DND-41 (cell line): ENCODE measurements around the gene GON4L.
"Not testable (repeated sequence)": the region's sequence is repeated elsewhere in the genome, so short reads cannot be mapped to it uniquely, and the experiment has no call there.

ENCODE experiments used
- ATAC-seq: fragments of 200-7000 bp; cut with Tn5 transposase; 3 replicates; pipeline ENCODE4 v1.9.1; 2021; ENCODE audit warnings: low read depth; ENCODE audit not compliant: insufficient read depth
- DNase-seq: peaks from one replicate; pipeline ENCODE4 v3.0.0-alpha.2; 2020
- H2AFZ ChIP-seq: 2 replicates; pipeline ENCODE4 v1.6.0; 2012; ENCODE audit warnings: low read depth, low read length
- H3K27ac ChIP-seq: 2 replicates; pipeline ENCODE4 v1.5.1; 2012; ENCODE audit warnings: low read length, inconsistent platforms
- H3K27me3 ChIP-seq: fragments of 200-600 bp; sonication (generic); 2 replicates; pipeline ENCODE4 v1.6.0; 2012; ENCODE audit warnings: low read length, mild to moderate bottlenecking, inconsistent platforms; ENCODE audit not compliant: insufficient read depth, poor library complexity
- H3K36me3 ChIP-seq: 2 replicates; pipeline ENCODE4 v1.5.1; 2012; ENCODE audit warnings: low read length, inconsistent platforms; ENCODE audit not compliant: insufficient read depth
- H3K4me1 ChIP-seq: 2 replicates; pipeline ENCODE4 v1.5.1; 2012; ENCODE audit warnings: mild to moderate bottlenecking, low read length; ENCODE audit not compliant: insufficient read depth
- H3K4me2 ChIP-seq: 2 replicates; pipeline ENCODE4 v1.6.0; 2012; ENCODE audit warnings: mild to moderate bottlenecking, moderate library complexity, low read length, inconsistent platforms; ENCODE audit not compliant: insufficient read depth
- H3K4me3 ChIP-seq, 2 experiments: fragments of 200-600 bp in 1 of 2; shearing (Covaris generic) in 1 of 2; 2 replicates each; pipeline ENCODE4 v1.5.1; 2012 to 2016; ENCODE audit warnings: inconsistent platforms in 2 of 2, low read length in 2 of 2, mild to moderate bottlenecking in 2 of 2, low read depth in 1 of 2, moderate library complexity in 1 of 2
- H3K79me2 ChIP-seq: 2 replicates; pipeline ENCODE4 v1.6.0; 2012; ENCODE audit warnings: low read length, inconsistent platforms; ENCODE audit not compliant: insufficient read depth
- H3K9ac ChIP-seq: 2 replicates; pipeline ENCODE4 v1.6.0; 2012; ENCODE audit warnings: low read depth, mild to moderate bottlenecking, inconsistent platforms, low read length, moderate library complexity
- H3K9me3 ChIP-seq: 2 replicates; pipeline ENCODE4 v1.5.1; 2012; ENCODE audit warnings: low read length, moderate library complexity, mild to moderate bottlenecking, inconsistent platforms; ENCODE audit not compliant: insufficient read depth, severe bottlenecking
- H4K20me1 ChIP-seq: 2 replicates; pipeline ENCODE4 v1.6.0; 2012; ENCODE audit warnings: low read length; ENCODE audit not compliant: insufficient read depth
- EZH2 ChIP-seq: IDR thresholded peaks from 3 replicates; pipeline ENCODE4 v1.6.1; 2012; ENCODE audit warnings: borderline replicate concordance, low read depth, mild to moderate bottlenecking, moderate library complexity, low read length, inconsistent platforms; ENCODE audit not compliant: severe bottlenecking
- TF ChIP-seq, protein P1 (sequence below): IDR thresholded peaks from 2 replicates; pipeline ENCODE4 v1.5.1; 2012; ENCODE audit warnings: borderline replicate concordance, low read length, moderate library complexity, mild to moderate bottlenecking; ENCODE audit not compliant: poor library complexity, severe bottlenecking; ENCODE audit errors: extremely low read depth

Gene GON4L

GRCh38 chr1:155725142-155725541 is 131.9 kb downstream of the GON4L start:
- H3K9me3 ChIP-seq, result no peaks in the 10 kb centered on the region
- DNase-seq, result no peak
- H3K4me2 ChIP-seq, result no peak overlapping the region
- H3K79me2 ChIP-seq, result peaks cover 3% of the 10 kb centered on the region; the same call in 1 of the 2 replicates
- H3K36me3 ChIP-seq, result peaks cover 60% of the 10 kb centered on the region
- no peaks in the 10 kb centered on the region for H4K20me1 ChIP-seq
- H3K4me3 ChIP-seq, result no peak overlapping the region
- H3K27ac ChIP-seq, result no peak overlapping the region
- no peaks in the 10 kb centered on the region for H3K4me1 ChIP-seq
- no peak for ATAC-seq
- H3K27me3 ChIP-seq, result no peaks in the 10 kb centered on the region
- H2AFZ ChIP-seq, result no peak overlapping the region
- H3K9ac ChIP-seq, result no peak overlapping the region
- TF ChIP-seq EZH2, result no peak
- TF ChIP-seq, protein P1, sequence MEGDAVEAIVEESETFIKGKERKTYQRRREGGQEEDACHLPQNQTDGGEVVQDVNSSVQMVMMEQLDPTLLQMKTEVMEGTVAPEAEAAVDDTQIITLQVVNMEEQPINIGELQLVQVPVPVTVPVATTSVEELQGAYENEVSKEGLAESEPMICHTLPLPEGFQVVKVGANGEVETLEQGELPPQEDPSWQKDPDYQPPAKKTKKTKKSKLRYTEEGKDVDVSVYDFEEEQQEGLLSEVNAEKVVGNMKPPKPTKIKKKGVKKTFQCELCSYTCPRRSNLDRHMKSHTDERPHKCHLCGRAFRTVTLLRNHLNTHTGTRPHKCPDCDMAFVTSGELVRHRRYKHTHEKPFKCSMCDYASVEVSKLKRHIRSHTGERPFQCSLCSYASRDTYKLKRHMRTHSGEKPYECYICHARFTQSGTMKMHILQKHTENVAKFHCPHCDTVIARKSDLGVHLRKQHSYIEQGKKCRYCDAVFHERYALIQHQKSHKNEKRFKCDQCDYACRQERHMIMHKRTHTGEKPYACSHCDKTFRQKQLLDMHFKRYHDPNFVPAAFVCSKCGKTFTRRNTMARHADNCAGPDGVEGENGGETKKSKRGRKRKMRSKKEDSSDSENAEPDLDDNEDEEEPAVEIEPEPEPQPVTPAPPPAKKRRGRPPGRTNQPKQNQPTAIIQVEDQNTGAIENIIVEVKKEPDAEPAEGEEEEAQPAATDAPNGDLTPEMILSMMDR, result no peak

GRCh38 chr1:155719703-155720102 is 137.3 kb downstream of the GON4L start:
- no peak overlapping the region for H3K4me2 ChIP-seq
- no peaks in the 10 kb centered on the region for H3K4me1 ChIP-seq
- TF ChIP-seq EZH2, result no peak
- TF ChIP-seq, protein P1, result no peak
- H3K27ac ChIP-seq, result no peak overlapping the region
- ATAC-seq (no peak), DNase-seq (no peak)
- H3K27me3 ChIP-seq, result no peaks in the 10 kb centered on the region
- H3K36me3 ChIP-seq, result peaks cover 50% of the 10 kb centered on the region
- no peak overlapping the region for H3K9ac ChIP-seq
- H3K79me2 ChIP-seq, result peaks cover 15% of the 10 kb centered on the region; the same call in 1 of the 2 replicates
- H3K9me3 ChIP-seq, result no peaks in the 10 kb centered on the region
- H3K4me3 ChIP-seq, result no peak overlapping the region
- H4K20me1 ChIP-seq, result 0 out of 2 replicates have a peak, but pooled peaks cover 3% of the 10 kb centered on the region
- no peak overlapping the region for H2AFZ ChIP-seq

DNA sequence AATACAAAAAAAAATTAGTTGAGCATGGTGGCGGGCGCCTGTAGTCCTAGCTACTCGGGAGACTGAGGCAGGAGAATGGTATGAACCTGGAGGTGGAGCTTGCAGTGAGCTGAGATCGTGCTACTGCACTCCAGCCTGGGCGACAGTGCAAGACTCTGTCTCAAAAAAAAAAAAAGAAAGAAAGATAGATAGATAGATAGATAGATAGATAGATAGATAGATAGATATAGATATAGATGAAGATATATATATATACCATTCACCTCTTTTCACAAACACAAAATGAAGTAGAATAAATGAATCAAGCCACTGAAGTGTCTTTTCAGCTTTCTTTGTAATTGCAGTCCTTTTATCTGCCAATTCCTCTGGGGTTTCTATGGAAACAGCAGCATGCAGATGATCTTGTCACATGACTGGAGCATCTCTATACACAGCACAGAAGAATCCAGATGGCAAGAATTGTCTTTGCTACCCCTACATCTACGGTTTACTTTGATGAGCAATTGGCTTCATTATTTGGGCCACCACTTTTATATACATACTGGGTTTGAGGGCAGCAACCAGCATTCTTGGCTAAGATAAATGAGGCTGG is 138.4 kb downstream of the GON4L start:
- H3K4me1 ChIP-seq, H3K9ac ChIP-seq, H3K4me3 ChIP-seq, H3K4me2 ChIP-seq, DNase-seq, H3K27me3 ChIP-seq, H3K27ac ChIP-seq, H4K20me1 ChIP-seq, ATAC-seq, H3K9me3 ChIP-seq, H2AFZ ChIP-seq: not testable (repeated sequence)
- Histone ChIP-seq H3K79me2 (peaks cover 25% of the 10 kb centered on the region), H3K36me3 (peaks cover 56% of the 10 kb centered on the region)

DNA sequence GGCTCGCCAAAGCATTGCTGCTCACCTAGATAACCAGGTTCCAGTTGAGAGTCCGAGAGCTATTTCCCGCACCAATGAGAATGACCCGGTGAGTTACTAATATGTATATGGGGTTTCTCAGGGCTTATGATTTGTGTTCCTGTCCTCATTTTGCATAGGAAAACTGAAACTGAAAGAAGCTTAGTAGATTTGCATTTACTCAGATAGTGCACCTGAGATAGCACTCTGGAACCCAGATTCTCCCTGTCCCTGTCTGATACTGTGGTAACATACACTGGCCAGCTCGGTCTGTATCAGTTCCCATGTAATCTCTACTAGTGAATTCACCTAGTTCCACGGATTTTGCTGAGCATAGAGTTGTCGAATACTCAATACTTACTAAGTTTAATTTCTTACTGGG is 140.0 kb downstream of the GON4L start:
- Histone ChIP-seq H3K9ac (no peak overlapping the region), H3K4me3 (no peak overlapping the region), H3K4me2 (no peak overlapping the region), H3K4me1 (no peaks in the 10 kb centered on the region), H3K27ac (no peak overlapping the region), H4K20me1 (0 out of 2 replicates have a peak, but pooled peaks cover 3% of the 10 kb centered on the region), H3K79me2 (peaks cover 27% of the 10 kb centered on the region), H3K27me3 (no peaks in the 10 kb centered on the region), H2AFZ (no peak overlapping the region), H3K9me3 (no peaks in the 10 kb centered on the region), H3K36me3 (peaks cover 61% of the 10 kb centered on the region)
- TF ChIP-seq EZH2, result no peak
- TF ChIP-seq, protein P1, result no peak
- ATAC-seq (no peak), DNase-seq (no peak)
